ENCODE results near the gene IGF1R. TPM values are rescaled to one million over a fixed set of nuclear protein-coding genes. Genes with fewer than 3 reads are reported as not detected.

IGF1R gene
- total RNA-seq, 1 experiment from 2014 or later, result 125 TPM

- no peak for TF ChIP-seq CREB1 (CRISPR knock-in tag; IDR thresholded peaks at IDR 0.05)
- TF ChIP-seq ZNF512 (CRISPR knock-in tag; IDR thresholded peaks at IDR 0.05; ENCODE audit: borderline replicate concordance), result no peak
- TF ChIP-seq TCF7 (CRISPR knock-in tag; IDR thresholded peaks at IDR 0.05; ENCODE audit: low read depth), result no peak
- no peak for TF ChIP-seq SMAD3 (CRISPR knock-in tag; IDR thresholded peaks at IDR 0.05; ENCODE audit: borderline replicate concordance)
- no peak for TF ChIP-seq CTCF (IDR thresholded peaks at IDR 0.05)
- TF ChIP-seq ZNF232 (CRISPR knock-in tag; IDR thresholded peaks at IDR 0.05), result no peak
- POLR2A ChIA-PET, result no interaction called here
- H3K9me3 Mint-ChIP-seq, result no peaks in the 10 kb centered on the region
Measured at GRCh38 chr15:98926236-98926635, 277.9 kb downstream of the IGF1R start.

GRCh38 chr15:98927022-98927421 lies 278.7 kb downstream of the IGF1R start:
- H3K27me3 Mint-ChIP-seq (ENCODE audit: low read depth), result no peaks in the 10 kb centered on the region
- no peak overlapping the region for H3K4me3 Mint-ChIP-seq
- CTCF ChIA-PET, result interaction anchor here (0.8 kb wide), 1 partner anchor 173 kb away, joined by 3 read pairs; no protein-coding TSS in a partner anchor
- peaks cover 67% of the 10 kb centered on the region for H3K36me3 Mint-ChIP-seq
- no peaks in the 10 kb centered on the region for H3K4me1 Mint-ChIP-seq
- ATAC-seq (no peak), DNase-seq (ENCODE audit: low spot score) (no peak)
- H3K9me3 Mint-ChIP-seq, result no peaks in the 10 kb centered on the region
- H3K27ac Mint-ChIP-seq, result no peak overlapping the region
- POLR2A ChIA-PET, result no interaction called here
- no peak for TF ChIP-seq E2F1 (CRISPR knock-in tag; IDR thresholded peaks at IDR 0.05)

More at GRCh38 chr15:98926236-98926635, 277.9 kb downstream of the IGF1R start:
- H3K27ac Mint-ChIP-seq, result no peak overlapping the region; the same call in 1 of the 2 replicates
- CTCF ChIA-PET, result interaction anchor here (0.8 kb wide), 1 partner anchor 174 kb away, joined by 3 read pairs; no protein-coding TSS in a partner anchor
- DNase-seq (ENCODE audit: low spot score) (no peak), ATAC-seq (no peak)
- no peaks in the 10 kb centered on the region for H3K4me1 Mint-ChIP-seq
- no peaks in the 10 kb centered on the region for H3K27me3 Mint-ChIP-seq (ENCODE audit: low read depth)
- H3K36me3 Mint-ChIP-seq, result peaks cover 66% of the 10 kb centered on the region
- no peak overlapping the region for H3K4me3 Mint-ChIP-seq

GRCh38 chr15:98927996-98928395 lies 279.7 kb downstream of the IGF1R start:
- DNase-seq (ENCODE audit: low spot score) (no peak), ATAC-seq (no peak)
- no peak overlapping the region for H3K27ac Mint-ChIP-seq
- no peaks in the 10 kb centered on the region for H3K27me3 Mint-ChIP-seq (ENCODE audit: low read depth)
- POLR2A ChIA-PET, result no interaction called here
- CTCF ChIA-PET, result no interaction called here
- peaks cover 67% of the 10 kb centered on the region for H3K36me3 Mint-ChIP-seq
- no peaks in the 10 kb centered on the region for H3K9me3 Mint-ChIP-seq
- H3K4me1 Mint-ChIP-seq, result no peaks in the 10 kb centered on the region
- no peak overlapping the region for H3K4me3 Mint-ChIP-seq
- TF ChIP-seq ZNF532 (CRISPR knock-in tag; IDR thresholded peaks at IDR 0.05; ENCODE audit: borderline replicate concordance), result no peak
- TF ChIP-seq ZNF425 (CRISPR knock-in tag; conservative IDR thresholded peaks at IDR 0.05), result no peak
- TF ChIP-seq MLX (CRISPR knock-in tag; IDR thresholded peaks at IDR 0.05), result no peak
- no peak for TF ChIP-seq ZNF121 (CRISPR knock-in tag; IDR thresholded peaks at IDR 0.05)
- no peak for TF ChIP-seq ZSCAN18 (CRISPR knock-in tag; IDR thresholded peaks at IDR 0.05)
- no peak for TF ChIP-seq PREB (CRISPR knock-in tag; IDR thresholded peaks at IDR 0.05; ENCODE audit: borderline replicate concordance)
- no peak for TF ChIP-seq TP53 (CRISPR knock-in tag; IDR thresholded peaks at IDR 0.05)
- no peak for TF ChIP-seq MAX (CRISPR knock-in tag; IDR thresholded peaks at IDR 0.05)
- no peak for TF ChIP-seq MXD4 (CRISPR knock-in tag; IDR thresholded peaks at IDR 0.05; ENCODE audit: borderline replicate concordance)
- no peak for TF ChIP-seq ETV6 (CRISPR knock-in tag; IDR thresholded peaks at IDR 0.05)

Measured in WTC11 (cell line).